PC-9 (cell line): ENCODE data around the gene NPS. TPM values are rescaled to one million over a fixed set of nuclear protein-coding genes. Genes with fewer than 3 reads are reported as not detected.

ENCODE experiments used
- BruUV-seq: library from RNA; stranded (reverse); fragments of 400-500 nt; replicated peaks from 2 replicates; lab custom pipeline; 2021; lab: Mats Ljungman, UMichigan
- CTCF ChIA-PET: fragments of 300-600 bp; sonication (Branson Sonifier 250); formaldehyde crosslinking; loops from one replicate; lab custom pipeline; 2022; ENCODE audit warnings: antibody characterized with exemption; lab: Charles Lee
- POLR2A ChIA-PET: fragments of 300-600 bp; sonication (Branson Sonifier 250); formaldehyde crosslinking; loops from one replicate; lab custom pipeline; 2022; ENCODE audit warnings: antibody characterized with exemption; ENCODE audit not compliant: unreplicated experiment; lab: Charles Lee
- DNase-seq, 2 experiments: peaks; one replicate each; pipeline versions ENCODE4 v3.0.0 to v3.0.0-alpha.2; 2015 to 2022; ENCODE audit warnings: mixed read lengths in 1 of 2
- H2AFZ ChIP-seq: fragments of 200-600 bp; sonication (generic); 2 replicates; pipeline ENCODE4 v1.8.1; 2017; ENCODE audit warnings: antibody characterized with exemption
- H3F3A ChIP-seq: fragments of 200-600 bp; sonication (generic); 2 replicates; pipeline ENCODE4 v1.8.1; 2017; ENCODE audit warnings: antibody characterized with exemption, mild to moderate bottlenecking, low read depth; ENCODE audit not compliant: insufficient read depth
- H3K27ac ChIP-seq: fragments of 200-600 bp; sonication (generic); 2 replicates; pipeline ENCODE4 v1.6.1; 2016; ENCODE audit warnings: mixed run types
- H3K27me3 ChIP-seq: fragments of 200-600 bp; sonication (generic); 2 replicates; pipeline ENCODE4 v1.6.1; 2016; ENCODE audit warnings: low read depth, mixed run types; ENCODE audit not compliant: insufficient read depth
- H3K36me3 ChIP-seq: fragments of 200-600 bp; sonication (generic); 2 replicates; pipeline ENCODE4 v1.6.1; 2016; ENCODE audit warnings: low read depth, mixed run types
- H3K4me1 ChIP-seq: fragments of 200-600 bp; sonication (generic); replicated peaks from 2 replicates; pipeline ENCODE4 v1.6.1; 2016; ENCODE audit warnings: mixed run types; ENCODE audit not compliant: insufficient read depth
- H3K4me2 ChIP-seq: fragments of 200-600 bp; sonication (generic); 2 replicates; pipeline ENCODE4 v1.6.1; 2017; ENCODE audit warnings: mixed run types
- H3K4me3 ChIP-seq: fragments of 200-600 bp; sonication (generic); 2 replicates; pipeline ENCODE4 v1.6.1; 2016; ENCODE audit warnings: mixed run types
- H3K79me2 ChIP-seq: fragments of 200-600 bp; sonication (generic); 2 replicates; pipeline ENCODE4 v1.6.1; 2017; ENCODE audit warnings: low read depth, mixed run types
- H3K9me2 ChIP-seq: fragments of 200-600 bp; sonication (generic); 2 replicates; pipeline ENCODE4 v1.8.1; 2017; ENCODE audit warnings: mild to moderate bottlenecking; ENCODE audit not compliant: insufficient read depth
- H3K9me3 ChIP-seq: fragments of 200-600 bp; sonication (generic); 2 replicates; pipeline ENCODE4 v1.8.1; 2016; ENCODE audit warnings: low read depth; ENCODE audit not compliant: insufficient read depth
- H4K20me1 ChIP-seq: fragments of 200-600 bp; sonication (generic); 2 replicates; pipeline ENCODE4 v1.8.1; 2017; ENCODE audit not compliant: insufficient read depth
- EZH2 ChIP-seq: fragments of 200-600 bp; sonication (generic); IDR thresholded peaks from 2 replicates; pipeline ENCODE4 v1.8.0; 2017; ENCODE audit warnings: antibody characterized with exemption, low read depth
- intact Hi-C: fragments of 100-400 bp; cut with micrococcal nuclease; formaldehyde crosslinking; loops from one replicate; pipeline ENCODE4 v1.10.0; 2022; ENCODE audit not compliant: unreplicated experiment
- total RNA-seq: library from RNA; stranded (reverse); gene quantifications from 2 replicates; pipeline ENCODE4 v1.2.3, GENCODE V29; 2021
- TF ChIP-seq, protein P1 (sequence below): fragments of 200-600 bp; sonication (generic); conservative IDR thresholded peaks from 2 replicates; pipeline ENCODE4 v1.6.1; 2017; ENCODE audit warnings: mixed run types, antibody characterized with exemption, mild to moderate bottlenecking, moderate library complexity

NPS gene
- total RNA-seq, 1 experiment from 2014 or later = not detected

DNA sequence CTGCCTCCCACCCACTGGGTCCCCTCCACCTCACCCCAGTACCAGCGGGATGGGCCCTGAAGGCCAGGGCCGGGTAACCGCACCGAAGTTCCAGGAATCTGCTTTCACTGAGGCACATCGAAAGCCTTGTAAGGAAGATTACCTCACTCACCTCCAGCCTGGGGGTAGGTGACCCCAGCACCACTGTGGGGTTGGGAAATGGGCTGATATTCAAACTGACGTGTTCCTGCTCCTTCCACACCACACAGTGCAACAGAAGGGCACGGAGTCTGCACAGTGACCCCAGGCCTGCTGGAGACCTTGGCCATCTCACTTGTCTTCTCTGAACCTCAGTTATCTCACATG, 29.8 kb downstream of the NPS start:
- ChIA-PET POLR2A (no interaction called here), CTCF (no interaction called here)
- H3K27ac ChIP-seq = no peak overlapping the region
- H3K9me2 ChIP-seq = no peaks in the 10 kb centered on the region
- no peaks in the 10 kb centered on the region for H3K79me2 ChIP-seq
- no peaks in the 10 kb centered on the region for H3K9me3 ChIP-seq
- H3F3A ChIP-seq = no peaks in the 10 kb centered on the region
- no TSS peak for BruUV-seq
- H3K27me3 ChIP-seq = no peaks in the 10 kb centered on the region; the same call in 1 of the 2 replicates
- H3K4me1 ChIP-seq = no peaks in the 10 kb centered on the region
- DNase-seq = no peak
- TF ChIP-seq EZH2 = no peak
- TF ChIP-seq, protein P1, sequence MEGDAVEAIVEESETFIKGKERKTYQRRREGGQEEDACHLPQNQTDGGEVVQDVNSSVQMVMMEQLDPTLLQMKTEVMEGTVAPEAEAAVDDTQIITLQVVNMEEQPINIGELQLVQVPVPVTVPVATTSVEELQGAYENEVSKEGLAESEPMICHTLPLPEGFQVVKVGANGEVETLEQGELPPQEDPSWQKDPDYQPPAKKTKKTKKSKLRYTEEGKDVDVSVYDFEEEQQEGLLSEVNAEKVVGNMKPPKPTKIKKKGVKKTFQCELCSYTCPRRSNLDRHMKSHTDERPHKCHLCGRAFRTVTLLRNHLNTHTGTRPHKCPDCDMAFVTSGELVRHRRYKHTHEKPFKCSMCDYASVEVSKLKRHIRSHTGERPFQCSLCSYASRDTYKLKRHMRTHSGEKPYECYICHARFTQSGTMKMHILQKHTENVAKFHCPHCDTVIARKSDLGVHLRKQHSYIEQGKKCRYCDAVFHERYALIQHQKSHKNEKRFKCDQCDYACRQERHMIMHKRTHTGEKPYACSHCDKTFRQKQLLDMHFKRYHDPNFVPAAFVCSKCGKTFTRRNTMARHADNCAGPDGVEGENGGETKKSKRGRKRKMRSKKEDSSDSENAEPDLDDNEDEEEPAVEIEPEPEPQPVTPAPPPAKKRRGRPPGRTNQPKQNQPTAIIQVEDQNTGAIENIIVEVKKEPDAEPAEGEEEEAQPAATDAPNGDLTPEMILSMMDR = no peak
- H3K36me3 ChIP-seq = no peaks in the 10 kb centered on the region
- intact Hi-C loops = no loop called here
- no peak overlapping the region for H2AFZ ChIP-seq
- H3K4me3 ChIP-seq = no peak overlapping the region
- H3K4me2 ChIP-seq = no peak overlapping the region
- no peaks in the 10 kb centered on the region for H4K20me1 ChIP-seq

DNA sequence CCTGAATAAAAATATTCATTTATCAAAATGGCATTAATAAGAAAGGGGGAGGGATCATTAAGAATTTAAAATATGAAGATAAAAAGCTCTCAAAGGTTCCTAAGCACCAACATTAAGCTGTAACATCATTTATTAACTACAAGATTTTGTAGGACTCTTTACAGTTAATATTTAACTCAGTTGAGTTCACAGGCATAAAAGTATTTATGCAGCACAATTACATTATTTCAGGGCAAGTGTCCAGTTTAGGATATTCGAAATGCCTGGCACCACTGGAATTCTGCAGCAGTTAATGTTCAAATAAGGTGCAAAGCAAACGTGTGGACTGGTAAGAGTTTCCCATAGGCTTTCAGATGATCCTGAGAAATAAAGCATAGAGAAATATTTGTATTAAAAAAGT, 30.5 kb downstream of the NPS start:
- no peak overlapping the region for H3K4me2 ChIP-seq
- CTCF ChIA-PET = no interaction called here
- H3K27me3 ChIP-seq = no peaks in the 10 kb centered on the region; the same call in 1 of the 2 replicates

DNA sequence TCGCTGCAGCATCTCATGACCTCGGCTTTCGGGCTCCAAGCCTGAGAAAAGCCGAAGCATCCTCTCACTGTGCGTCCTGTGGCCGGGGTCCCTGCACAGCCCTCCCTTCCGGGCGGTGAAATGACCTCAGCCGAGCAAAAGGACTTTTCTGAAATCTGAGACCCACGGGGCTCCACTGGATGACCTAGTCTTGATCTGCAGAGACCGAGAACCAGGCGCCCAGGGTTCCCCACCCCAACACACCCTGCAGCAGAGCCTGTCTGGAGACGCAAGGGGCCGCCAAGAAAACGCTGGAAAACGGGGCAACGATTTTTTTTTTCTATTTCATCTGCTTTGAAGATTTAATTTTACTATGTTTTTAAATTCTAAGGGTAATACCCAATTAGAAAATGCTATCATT, 31.7 kb downstream of the NPS start:
- H3K36me3 ChIP-seq = no peaks in the 10 kb centered on the region
- ChIA-PET CTCF (no interaction called here), POLR2A (no interaction called here)
- no peaks in the 10 kb centered on the region for H3K9me2 ChIP-seq
- H3K79me2 ChIP-seq = no peaks in the 10 kb centered on the region
- H2AFZ ChIP-seq = no peak overlapping the region
- H3K4me2 ChIP-seq = no peak overlapping the region
- intact Hi-C loops = no loop called here
- no peaks in the 10 kb centered on the region for H3K4me1 ChIP-seq
- H3F3A ChIP-seq = no peaks in the 10 kb centered on the region
- H3K4me3 ChIP-seq = no peak overlapping the region
- no peak for DNase-seq
- no peaks in the 10 kb centered on the region for H4K20me1 ChIP-seq
- H3K9me3 ChIP-seq = no peaks in the 10 kb centered on the region
- TF ChIP-seq EZH2 = no peak
- TF ChIP-seq, protein P1 = no peak
- no peaks in the 10 kb centered on the region; the same call in 1 of the 2 replicates for H3K27me3 ChIP-seq
- BruUV-seq = no TSS peak
- H3K27ac ChIP-seq = no peak overlapping the region

More for the DNA sequence above, 30.5 kb downstream of the NPS start:
- TF ChIP-seq, protein P1 = no peak
- no peak for TF ChIP-seq EZH2
- Histone ChIP-seq H3K4me1 (no peaks in the 10 kb centered on the region), H3K79me2 (no peaks in the 10 kb centered on the region), H2AFZ (no peak overlapping the region), H3K4me3 (no peak overlapping the region), H3K9me2 (no peaks in the 10 kb centered on the region), H3K9me3 (no peaks in the 10 kb centered on the region), H3K36me3 (no peaks in the 10 kb centered on the region), H3K27ac (no peak overlapping the region), H4K20me1 (no peaks in the 10 kb centered on the region), H3F3A (no peaks in the 10 kb centered on the region)
- no TSS peak for BruUV-seq
- POLR2A ChIA-PET = no interaction called here
- intact Hi-C loops = no loop called here
- no peak for DNase-seq
